ENCODE measurements around the gene SMAP2. TPM values are rescaled to one million over a fixed set of nuclear protein-coding genes. Genes with fewer than 3 reads are reported as not detected.
A peak's percentile ranks its signal among the peaks of the same experiment; 100 is the strongest.

The SMAP2 gene
- total and polyA plus RNA-seq, 11 donors: 8.9 to 44.4 (median 12.9) TPM

GRCh38 chr1:40422630-40423263 is 49.2 kb downstream of the SMAP2 start:
- H3K4me3 ChIP-seq: no peak overlapping the region
- ATAC-seq: no peak
- intact Hi-C loops (cut with DNase I): no loop called here
- no peak for DNase-seq
- no peaks in the 10 kb centered on the region for H3K9me3 ChIP-seq
- peak overlapping the region in 2 of 12 donors; percentile 22 to 71 for H3K27ac ChIP-seq
- TF ChIP-seq POLR2A (IDR thresholded peaks at IDR 0.05): no peak
- no peak for TF ChIP-seq CTCF (IDR thresholded peaks at IDR 0.05)
- peaks cover 0 to 34% (median 10%) of the 10 kb centered on the region in 12 donors for H3K4me1 ChIP-seq
- peaks cover 0 to 55% (median 22%) of the 10 kb centered on the region in 9 donors for H3K36me3 ChIP-seq
- 86 to 89% (median 87%) methylated on average over 11 of the region's 11 CpGs for WGBS, 4 donors
- no peaks in the 10 kb centered on the region for H3K27me3 ChIP-seq

GRCh38 chr1:40423264-40423642 is 49.7 kb downstream of the SMAP2 start:
- WGBS, 4 donors: 82 to 91% (median 89%) methylated on average over 3 to 4 of the region's 4 CpGs
- peaks cover 0 to 34% (median 10%) of the 10 kb centered on the region in 12 donors for H3K4me1 ChIP-seq
- intact Hi-C loops (cut with DNase I): no loop called here
- H3K36me3 ChIP-seq: peaks cover 0 to 50% (median 18%) of the 10 kb centered on the region in 9 donors
- no peak overlapping the region for H3K4me3 ChIP-seq
- TF ChIP-seq POLR2A (IDR thresholded peaks at IDR 0.05) (no peak), CTCF (IDR thresholded peaks at IDR 0.05) (no peak)
- peak overlapping the region in 4 of 12 donors; percentile 43 to 71 (median 50) for H3K27ac ChIP-seq
- DNase-seq (peak in 1 of 5 donors; percentile 7), ATAC-seq (peak; percentile 27 to 65 (median 42))
- no peaks in the 10 kb centered on the region for H3K9me3 ChIP-seq
- no peaks in the 10 kb centered on the region for H3K27me3 ChIP-seq

- H3K27me3 ChIP-seq: no peaks in the 10 kb centered on the region
- ATAC-seq (peak in 3 of 4 donors; percentile 79 to 80 (median 80)), DNase-seq (peak in 1 of 5 donors; percentile 43)
- H3K36me3 ChIP-seq: peaks cover 0 to 41% (median 9%) of the 10 kb centered on the region in 9 donors
- intact Hi-C loops (cut with DNase I): no loop called here
- peak overlapping the region in 7 of 12 donors; percentile 8 to 71 (median 43) for H3K27ac ChIP-seq
- 56 to 66% (median 62%) methylated on average over 6 of the region's 6 CpGs for WGBS, 4 donors
- H3K4me1 ChIP-seq: peaks cover 0 to 34% (median 10%) of the 10 kb centered on the region in 12 donors
- no peak overlapping the region for H3K4me3 ChIP-seq
- no peaks in the 10 kb centered on the region for H3K9me3 ChIP-seq
- no peak for TF ChIP-seq CTCF (IDR thresholded peaks at IDR 0.05)
- TF ChIP-seq POLR2A (IDR thresholded peaks at IDR 0.05): no peak
These were observed 50.6 kb downstream of the SMAP2 start for GRCh38 chr1:40423951-40424618.

GRCh38 chr1:40425198-40425597 is 51.7 kb downstream of the SMAP2 start:
- peaks cover 0 to 32% (median under 1%) of the 10 kb centered on the region in 9 donors for H3K36me3 ChIP-seq
- H3K27ac ChIP-seq: no peak overlapping the region
- H3K9me3 ChIP-seq: no peaks in the 10 kb centered on the region
- TF ChIP-seq POLR2A (IDR thresholded peaks at IDR 0.05): no peak
- TF ChIP-seq CTCF (IDR thresholded peaks at IDR 0.05): no peak
- ATAC-seq (no peak), DNase-seq (no peak)
- WGBS, 4 donors: 79 to 90% (median 84%) methylated on average over 4 of the region's 4 CpGs
- no peaks in the 10 kb centered on the region for H3K27me3 ChIP-seq
- H3K4me1 ChIP-seq: peaks cover 0 to 34% (median 10%) of the 10 kb centered on the region in 12 donors
- no peak overlapping the region for H3K4me3 ChIP-seq
- intact Hi-C loops (cut with DNase I): no loop called here

All from heart left ventricle (tissue), 16 donors.